CD4-positive, alpha-beta T cell treated with Interleukin-15 for 4 hours (primary cell): Measurements from ENCODE around the gene TSPAN32.
"Not testable (repeated sequence)": the region's sequence is repeated elsewhere in the genome, so short reads cannot be mapped to it uniquely, and the experiment has no call there.

Experiments used
- DNase-seq: peaks from one replicate; pipeline ENCODE4 v3.0.0-alpha.2; 2020; ENCODE audit warnings: low spot score

Gene TSPAN32

GRCh38 chr11:2343502-2343901 is 41.7 kb downstream of the TSPAN32 start:
- DNase-seq: no peak

- DNase-seq: no peak
These were observed 43.2 kb downstream of the TSPAN32 start for GRCh38 chr11:2345050-2345449.

GRCh38 chr11:2346014-2346413 is 44.2 kb downstream of the TSPAN32 start:
- no peak for DNase-seq

GRCh38 chr11:2346586-2347307 is 44.9 kb downstream of the TSPAN32 start:
- DNase-seq: no peak

- DNase-seq: no peak
These were observed 45.6 kb downstream of the TSPAN32 start for GRCh38 chr11:2347308-2347830.

- no peak for DNase-seq
These were observed 47.2 kb downstream of the TSPAN32 start for GRCh38 chr11:2348986-2349385.

GRCh38 chr11:2351701-2352100 is 49.9 kb downstream of the TSPAN32 start:
- no peak for DNase-seq

GRCh38 chr11:2352420-2352819 is 50.6 kb downstream of the TSPAN32 start:
- DNase-seq: no peak

- no peak for DNase-seq
These were observed 53.3 kb downstream of the TSPAN32 start for GRCh38 chr11:2355000-2355644.

GRCh38 chr11:2357246-2357645 is 55.4 kb downstream of the TSPAN32 start:
- DNase-seq: no peak

GRCh38 chr11:2357651-2358050 is 55.8 kb downstream of the TSPAN32 start:
- DNase-seq: not testable (repeated sequence)

- DNase-seq: no peak
These were observed 57.1 kb downstream of the TSPAN32 start for GRCh38 chr11:2358754-2359442.

GRCh38 chr11:2359557-2359956 is 57.7 kb downstream of the TSPAN32 start:
- no peak for DNase-seq

GRCh38 chr11:2360081-2360642 is 58.3 kb downstream of the TSPAN32 start:
- no peak for DNase-seq

- DNase-seq: no peak
These were observed 59.8 kb downstream of the TSPAN32 start for GRCh38 chr11:2361565-2361964.

GRCh38 chr11:2362414-2362813 is 60.6 kb downstream of the TSPAN32 start:
- DNase-seq: no peak

- DNase-seq: no peak
These were observed 61.3 kb downstream of the TSPAN32 start for GRCh38 chr11:2363130-2363529.

GRCh38 chr11:2363577-2364370 is 62.0 kb downstream of the TSPAN32 start:
- DNase-seq: no peak

GRCh38 chr11:2364386-2364785 is 62.6 kb downstream of the TSPAN32 start:
- not testable (repeated sequence) for DNase-seq

GRCh38 chr11:2365571-2366210 is 63.9 kb downstream of the TSPAN32 start:
- DNase-seq: no peak

GRCh38 chr11:2366276-2366675 is 64.5 kb downstream of the TSPAN32 start:
- DNase-seq: no peak
